Stomach (tissue), 9 donors: ENCODE results near the gene LSM7. TPM values are rescaled to one million over a fixed set of nuclear protein-coding genes. Genes with fewer than 3 reads are reported as not detected.

Source experiments
- DNase-seq, 2 donors: peaks; one replicate each; pipeline versions ENCODE4 v3.0.0 to v3.0.0-alpha.2; 2013 to 2019
- H3K27ac ChIP-seq, 5 donors: fragments of 200-600 bp in 4 of 5; sonication (generic) in 4 of 5; one replicate each; pipeline ENCODE4 v1.5.1; 2013 to 2019; ENCODE audit warnings: mild to moderate bottlenecking in 1 of 5, moderate library complexity in 1 of 5
- H3K27me3 ChIP-seq, 3 donors: fragments of 200-600 bp; sonication (generic); one replicate each; pipeline ENCODE4 v1.5.1; 2017 to 2019; ENCODE audit warnings: mixed run types in 1 of 3
- H3K36me3 ChIP-seq, 4 donors: fragments of 200-600 bp; sonication (generic); 1 replicate in 3 of 4; 2 replicates in 1 of 4; pipeline ENCODE4 v1.5.1; 2016 to 2019
- H3K4me1 ChIP-seq, 4 donors: fragments of 200-600 bp; sonication (generic); one replicate each; pipeline ENCODE4 v1.5.1; 2016 to 2019
- H3K4me3 ChIP-seq, 4 donors: fragments of 200-600 bp; sonication (generic) in 3 of 4; one replicate each; pipeline ENCODE4 v1.5.1; 2016 to 2019; ENCODE audit warnings: mild to moderate bottlenecking in 1 of 4
- H3K9me3 ChIP-seq, 4 donors: fragments of 200-600 bp; sonication (generic); one replicate each; pipeline ENCODE4 v1.5.1; 2016 to 2019
- CTCF ChIP-seq, 7 experiments: fragments of 450-650 bp in 4 of 7; fragments of 200-600 bp in 3 of 7; sonication (generic) in 3 of 7; IDR thresholded peaks; one replicate each; pipeline ENCODE4 v1.5.1; 2016 to 2019; ENCODE audit warnings: antibody characterized with exemption in 7 of 7, control low read depth in 2 of 7, mild to moderate bottlenecking in 1 of 7
- EP300 ChIP-seq: sonication (generic); formaldehyde crosslinking; IDR thresholded peaks from one replicate; pipeline ENCODE4 v1.6.1; 2017; ENCODE audit warnings: antibody characterized with exemption
- POLR2A ChIP-seq, 4 donors: fragments of 450-650 bp; IDR thresholded peaks; one replicate each; pipeline ENCODE4 v1.6.1; 2016; ENCODE audit warnings: antibody characterized with exemption in 4 of 4, control low read depth in 2 of 4, mild to moderate bottlenecking in 1 of 4, moderate library complexity in 1 of 4
- POLR2AphosphoS5 ChIP-seq, 3 donors: sonication (generic); formaldehyde crosslinking; IDR thresholded peaks; one replicate each; pipeline ENCODE4 v1.6.1; 2016; ENCODE audit warnings: antibody characterized with exemption in 3 of 3
- WGBS, 5 donors: extraction: QIAGEN DNeasy Blood & Tissue Kit in 3 of 5; methylation state at CpG; one replicate each; pipeline versions ENCODE4 v1.1.5 to v1.1.7; 2013 to 2018; 5-methylcytosine and 5-hydroxymethylcytosine counted together
- intact Hi-C: fragments of 100-400 bp; cut with DNase I; formaldehyde crosslinking; loops from one replicate; pipeline ENCODE4 v1.15.1; 2023; ENCODE audit warnings: low total_unique reads
- polyA plus RNA-seq, 3 donors: library from polyadenylated mRNA; stranded (reverse); fragments of 200-250 nt; gene quantifications; one replicate each; pipeline ENCODE4 v1.2.3, GENCODE V29; 2013
- total RNA-seq, 5 donors: library from RNA; depleted of rRNA; stranded (reverse); fragments of >200 nt; gene quantifications; one replicate each; pipeline versions ENCODE4 v1.1.0 to v1.2.3, GENCODE V29; 2014 to 2016
- donor health status: healthy with polysubstance abuse.
- donor health status: Bipolar disorder and iron deficiency.
- donor health status: healthy.

LSM7 gene
- total and polyA plus RNA-seq, 8 donors = 9.8 to 332 (median 87.5) TPM

- Histone ChIP-seq H3K36me3 (no peaks in the 10 kb centered on the region), H3K27me3 (peaks cover 7 to 90% (median 62%) of the 10 kb centered on the region in 3 donors), H3K27ac (no peak overlapping the region), H3K4me3 (no peak overlapping the region), H3K9me3 (no peaks in the 10 kb centered on the region), H3K4me1 (peaks cover 0 to 23% (median 17%) of the 10 kb centered on the region in 4 donors)
- WGBS, 5 donors = 67 to 73% (median 69%) methylated on average over 19 of the region's 19 CpGs
- intact Hi-C loops = no loop called here
- TF ChIP-seq POLR2A (IDR thresholded peaks at IDR 0.05) = no peak
- TF ChIP-seq CTCF (IDR thresholded peaks at IDR 0.05) = no peak
- no peak for TF ChIP-seq EP300
- DNase-seq = no peak
These were observed 22.0 kb downstream of the LSM7 start for GRCh38 chr19:2306281-2306806.

GRCh38 chr19:2305452-2306280, 22.7 kb downstream of the LSM7 start:
- H3K36me3 ChIP-seq = no peaks in the 10 kb centered on the region
- peaks cover 0 to 23% (median 17%) of the 10 kb centered on the region in 4 donors for H3K4me1 ChIP-seq
- 65 to 74% (median 68%) methylated on average over 15 to 19 of the region's 19 CpGs for WGBS, 5 donors
- intact Hi-C loops = no loop called here
- no peak overlapping the region for H3K27ac ChIP-seq
- peaks cover 7 to 90% (median 67%) of the 10 kb centered on the region in 3 donors for H3K27me3 ChIP-seq
- H3K9me3 ChIP-seq = no peaks in the 10 kb centered on the region
- H3K4me3 ChIP-seq = no peak overlapping the region
- DNase-seq = no peak
- no peak for TF ChIP-seq EP300
- no peak for TF ChIP-seq CTCF (IDR thresholded peaks at IDR 0.05)
- no peak for TF ChIP-seq POLR2A (IDR thresholded peaks at IDR 0.05)
- no peak for TF ChIP-seq POLR2AphosphoS5 (IDR thresholded peaks at IDR 0.05)

GRCh38 chr19:2303211-2303798, 25.1 kb downstream of the LSM7 start:
- Histone ChIP-seq H3K4me3 (no peak overlapping the region), H3K27ac (no peak overlapping the region), H3K36me3 (no peaks in the 10 kb centered on the region), H3K9me3 (no peaks in the 10 kb centered on the region), H3K4me1 (peaks cover 0 to 19% (median 16%) of the 10 kb centered on the region in 4 donors), H3K27me3 (peaks cover 7 to 73% (median 48%) of the 10 kb centered on the region in 3 donors)
- WGBS, 5 donors = 70 to 73% (median 70%) methylated on average over 18 to 26 of the region's 26 CpGs
- TF ChIP-seq POLR2A (IDR thresholded peaks at IDR 0.05) (no peak), EP300 (no peak)
- no peak for DNase-seq
- intact Hi-C loops = no loop called here

GRCh38 chr19:2302319-2303210, 25.8 kb downstream of the LSM7 start:
- Histone ChIP-seq H3K27me3 (peaks cover 5 to 66% (median 42%) of the 10 kb centered on the region in 3 donors), H3K9me3 (no peaks in the 10 kb centered on the region), H3K4me1 (peaks cover 0 to 14% (median 11%) of the 10 kb centered on the region in 4 donors), H3K4me3 (peak overlapping the region in 1 of 4 donors; percentile 19), H3K27ac (no peak overlapping the region), H3K36me3 (no peaks in the 10 kb centered on the region)
- peak; percentile 47 to 83 for DNase-seq
- TF ChIP-seq CTCF (IDR thresholded peaks at IDR 0.05) (no peak), POLR2A (IDR thresholded peaks at IDR 0.05) (no peak), EP300 (no peak), POLR2AphosphoS5 (IDR thresholded peaks at IDR 0.05) (no peak)
- WGBS, 5 donors = 11 to 22% (median 17%) methylated on average over 23 to 62 of the region's 62 CpGs
- intact Hi-C loops = no loop called here
